ENCODE results near the gene SLX4IP. TPM values are rescaled to one million over a fixed set of nuclear protein-coding genes. Genes with fewer than 3 reads are reported as not detected.
A peak's percentile ranks its signal among the peaks of the same experiment; 100 is the strongest.
"Not testable (repeated sequence)": the region's sequence is repeated elsewhere in the genome, so short reads cannot be mapped to it uniquely, and the experiment has no call there.

Gene SLX4IP
- total and polyA plus RNA-seq, 4 donors, result 1.2 to 9.5 (median 4.3) TPM

DNA sequence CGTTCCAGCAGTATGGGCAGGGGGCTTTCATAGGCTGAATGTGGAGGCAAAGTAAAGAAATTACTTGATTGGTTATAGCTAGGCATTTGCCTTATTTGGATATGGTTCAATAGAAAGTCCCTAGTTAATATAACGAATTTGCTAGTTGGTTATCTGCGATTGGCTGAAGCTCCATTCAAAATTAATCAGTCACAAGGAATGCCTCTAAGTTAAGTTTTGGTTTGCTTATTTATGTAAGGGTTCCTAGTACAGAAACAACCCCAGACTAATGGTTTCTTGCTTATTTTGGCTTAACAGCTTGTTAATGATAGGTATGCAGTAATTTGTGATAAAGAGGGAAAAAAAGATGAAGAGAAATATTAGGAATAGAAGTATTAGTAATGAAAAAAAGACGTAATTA, 151.2 kb downstream of the SLX4IP start:
- H3K4me3 ChIP-seq, result no peak overlapping the region
- H3K4me1 ChIP-seq (ENCODE audit: control insufficient read depth in 5 of 5, insufficient read depth in 5 of 5, low read length in 5 of 5), result peaks cover 0 to 16% (median 5%) of the 10 kb centered on the region in 5 donors
- 91 to 92% methylated on average over 4 of the region's 4 CpGs for WGBS, 2 donors
- H3K27me3 ChIP-seq (ENCODE audit: control insufficient read depth in 3 of 3, insufficient read depth in 3 of 3, low read length in 2 of 3), result no peaks in the 10 kb centered on the region
- no peaks in the 10 kb centered on the region for H3K36me3 ChIP-seq (ENCODE audit: control insufficient read depth in 4 of 4, insufficient read depth in 4 of 4, low read length in 4 of 4)
- ATAC-seq (ENCODE audit: insufficient read depth, low FRiP score), result no peak
- H3K27ac ChIP-seq (ENCODE audit: low read depth in 1 of 2, low read length in 1 of 2), result no peak overlapping the region
- H3K9ac ChIP-seq (ENCODE audit: insufficient read depth in 1 of 2, low read length in 2 of 2), result no peak overlapping the region
- DNase-seq, result no peak
- no peaks in the 10 kb centered on the region for H3K9me3 ChIP-seq (ENCODE audit: control insufficient read depth in 4 of 4, insufficient read depth in 3 of 4, low read length in 3 of 4)
- TF ChIP-seq CTCF (IDR thresholded peaks at IDR 0.05; ENCODE audit: control extremely low read depth, extremely low read depth), result no peak

DNA sequence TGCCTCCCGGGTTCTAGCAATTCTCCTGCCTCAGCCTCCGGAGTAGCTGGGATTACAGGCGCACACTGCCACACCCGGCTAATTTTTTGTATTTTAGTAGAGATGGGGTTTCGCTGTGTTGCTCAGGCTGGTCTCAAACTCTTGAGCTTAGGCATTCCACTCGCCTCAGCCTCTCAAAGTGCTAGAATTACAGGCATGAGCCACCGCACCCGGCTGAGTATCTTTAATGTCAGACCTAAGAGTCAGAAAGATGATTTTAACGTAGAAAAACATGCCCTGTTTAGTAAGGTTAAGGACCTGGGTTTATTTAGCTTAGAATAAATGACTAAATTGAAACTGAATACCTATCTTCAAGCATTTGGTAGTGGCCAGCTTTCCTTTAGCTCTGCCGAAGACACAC, 155.3 kb downstream of the SLX4IP start:
- not testable (repeated sequence) for DNase-seq; H3K9me3 ChIP-seq (ENCODE audit: control insufficient read depth in 4 of 4, insufficient read depth in 3 of 4, low read length in 3 of 4); H3K27me3 ChIP-seq (ENCODE audit: control insufficient read depth in 3 of 3, insufficient read depth in 3 of 3, low read length in 2 of 3); H3K4me3 ChIP-seq; ATAC-seq (ENCODE audit: insufficient read depth, low FRiP score); H3K36me3 ChIP-seq (ENCODE audit: control insufficient read depth in 4 of 4, insufficient read depth in 4 of 4, low read length in 4 of 4); H3K9ac ChIP-seq (ENCODE audit: insufficient read depth in 1 of 2, low read length in 2 of 2); H3K27ac ChIP-seq (ENCODE audit: low read depth in 1 of 2, low read length in 1 of 2)
- WGBS, 2 donors, result 73 to 87% methylated on average over 10 of the region's 10 CpGs
- peaks cover 0 to 13% (median 5%) of the 10 kb centered on the region in 5 donors for H3K4me1 ChIP-seq (ENCODE audit: control insufficient read depth in 5 of 5, insufficient read depth in 5 of 5, low read length in 5 of 5)

DNA sequence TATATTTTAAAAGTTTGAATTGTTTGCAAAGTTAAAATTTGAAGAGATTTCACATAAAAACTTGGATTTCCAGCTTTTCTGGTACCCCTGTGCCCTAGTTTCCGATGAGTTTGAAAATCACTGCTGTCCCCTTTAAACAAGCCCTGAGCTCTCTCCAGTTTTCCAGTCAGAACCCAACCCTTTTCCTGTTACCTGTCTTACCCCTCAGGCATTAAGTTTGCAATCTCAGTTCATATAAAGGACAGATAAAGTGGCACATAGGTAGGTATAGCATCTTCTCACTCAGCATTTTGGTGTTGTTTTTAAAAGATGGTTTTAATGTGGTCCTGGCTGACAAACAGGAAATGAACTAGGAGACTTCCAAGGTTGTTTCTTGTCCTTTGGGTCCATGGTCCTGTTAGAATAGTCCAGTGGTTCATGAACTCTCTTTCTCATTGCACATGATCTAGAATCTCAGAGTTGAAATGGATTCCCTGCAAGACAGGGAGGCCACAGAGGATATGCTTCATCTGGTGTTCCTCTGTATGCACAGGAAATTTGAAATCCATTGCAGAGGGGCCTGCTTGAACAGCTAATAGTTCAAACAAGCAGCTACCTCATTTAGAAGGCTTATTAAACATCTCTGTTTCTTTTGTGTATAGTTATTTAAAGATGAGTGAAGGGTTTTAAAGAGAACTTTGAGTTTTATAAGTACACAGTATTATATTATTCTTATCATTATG, 156.0 kb downstream of the SLX4IP start:
- Histone ChIP-seq H3K36me3 (ENCODE audit: control insufficient read depth in 4 of 4, insufficient read depth in 4 of 4, low read length in 4 of 4) (no peaks in the 10 kb centered on the region), H3K9me3 (ENCODE audit: control insufficient read depth in 4 of 4, insufficient read depth in 3 of 4, low read length in 3 of 4) (peaks cover 0 to 1% (median 0%) of the 10 kb centered on the region in 4 donors), H3K27me3 (ENCODE audit: control insufficient read depth in 3 of 3, insufficient read depth in 3 of 3, low read length in 2 of 3) (no peaks in the 10 kb centered on the region), H3K9ac (ENCODE audit: insufficient read depth in 1 of 2, low read length in 2 of 2) (no peak overlapping the region), H3K4me3 (no peak overlapping the region), H3K4me1 (ENCODE audit: control insufficient read depth in 5 of 5, insufficient read depth in 5 of 5, low read length in 5 of 5) (peaks cover 0 to 13% (median 5%) of the 10 kb centered on the region in 5 donors), H3K27ac (ENCODE audit: low read depth in 1 of 2, low read length in 1 of 2) (peak overlapping the region in 1 of 2 donors; percentile 53)
- 74 to 88% methylated on average over 1 of the region's 1 CpG for WGBS, 2 donors
- ATAC-seq (ENCODE audit: insufficient read depth, low FRiP score) (no peak), DNase-seq (no peak)
- no peak for TF ChIP-seq CTCF (IDR thresholded peaks at IDR 0.05; ENCODE audit: control extremely low read depth, extremely low read depth)

DNA sequence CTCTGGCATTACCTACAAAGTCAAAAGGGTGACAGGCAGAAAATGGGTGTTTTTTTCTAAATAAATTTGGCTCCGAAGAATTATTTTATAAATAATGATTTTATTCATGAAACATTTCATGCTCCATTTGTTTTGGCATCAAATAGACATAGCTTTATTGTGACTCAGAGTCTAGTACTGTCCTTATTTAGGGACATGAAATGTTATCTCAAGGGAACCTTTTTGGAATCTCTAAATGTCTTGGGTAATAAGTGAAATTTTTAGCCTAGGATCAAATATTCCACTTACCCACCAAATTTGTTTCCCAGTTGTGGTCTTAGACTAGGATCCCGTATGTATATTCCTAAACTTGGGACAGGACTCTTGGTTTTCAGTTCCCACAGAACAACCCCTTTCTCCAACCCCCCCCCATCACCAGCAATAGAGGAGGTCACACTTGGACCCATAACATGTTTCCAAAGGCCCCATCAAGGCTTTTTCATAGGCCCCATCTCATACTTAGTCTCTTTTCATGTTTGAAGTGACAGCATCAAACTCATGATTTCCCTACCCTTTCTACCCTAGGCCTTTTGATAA, 156.9 kb downstream of the SLX4IP start:
- ATAC-seq (ENCODE audit: insufficient read depth, low FRiP score) (peak; percentile 17), DNase-seq (no peak)
- WGBS, 2 donors, result 77 to 79% methylated on average over 2 of the region's 2 CpGs
- H3K4me3 ChIP-seq, result no peak overlapping the region
- no peaks in the 10 kb centered on the region for H3K36me3 ChIP-seq (ENCODE audit: control insufficient read depth in 4 of 4, insufficient read depth in 4 of 4, low read length in 4 of 4)
- H3K9ac ChIP-seq (ENCODE audit: insufficient read depth in 1 of 2, low read length in 2 of 2), result no peak overlapping the region
- H3K27me3 ChIP-seq (ENCODE audit: control insufficient read depth in 3 of 3, insufficient read depth in 3 of 3, low read length in 2 of 3), result no peaks in the 10 kb centered on the region
- no peak for TF ChIP-seq CTCF (IDR thresholded peaks at IDR 0.05; ENCODE audit: control extremely low read depth, extremely low read depth)
- peak overlapping the region; percentile 9 to 40 for H3K27ac ChIP-seq (ENCODE audit: low read depth in 1 of 2, low read length in 1 of 2)
- peaks cover 0 to 1% (median 0%) of the 10 kb centered on the region in 4 donors for H3K9me3 ChIP-seq (ENCODE audit: control insufficient read depth in 4 of 4, insufficient read depth in 3 of 4, low read length in 3 of 4)
- peaks cover 0 to 14% (median 7%) of the 10 kb centered on the region in 5 donors for H3K4me1 ChIP-seq (ENCODE audit: control insufficient read depth in 5 of 5, insufficient read depth in 5 of 5, low read length in 5 of 5)
